ENCODE measurements around the gene ADCY3. TPM values are rescaled to one million over a fixed set of nuclear protein-coding genes. Genes with fewer than 3 reads are reported as not detected.

The ADCY3 gene
- total RNA-seq, 2 experiments from 2014 or later: 55.4 to 55.7 TPM

DNA sequence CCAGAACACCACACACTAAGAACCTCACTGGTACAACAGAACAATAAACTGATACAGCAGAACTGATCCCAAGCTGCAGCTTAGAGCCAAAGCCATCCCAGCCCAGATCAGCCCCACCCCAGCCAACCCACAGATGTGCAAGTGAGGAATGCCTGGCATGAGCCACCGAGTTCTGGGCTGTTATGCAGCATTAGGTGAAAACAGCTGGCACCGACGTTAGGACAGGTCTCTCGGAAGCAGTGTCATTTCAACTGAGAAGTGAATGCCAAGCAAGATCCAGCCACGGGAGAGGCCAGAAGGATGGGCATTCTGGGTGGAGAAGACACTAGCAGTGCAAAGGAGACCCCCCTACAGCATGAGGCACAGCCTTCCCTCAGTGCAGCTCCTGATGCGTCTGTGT is 38.9 kb downstream of the ADCY3 start:
- Mint-ChIP-seq H3K9me3 (no peaks in the 10 kb centered on the region), H3K27me3 (no peaks in the 10 kb centered on the region), H3K36me3 (peaks cover 15% of the 10 kb centered on the region), H3K4me1 (peaks cover 7% of the 10 kb centered on the region), H3K4me3 (no peak overlapping the region), H3K27ac (no peak overlapping the region)
- no peak for DNase-seq

DNA sequence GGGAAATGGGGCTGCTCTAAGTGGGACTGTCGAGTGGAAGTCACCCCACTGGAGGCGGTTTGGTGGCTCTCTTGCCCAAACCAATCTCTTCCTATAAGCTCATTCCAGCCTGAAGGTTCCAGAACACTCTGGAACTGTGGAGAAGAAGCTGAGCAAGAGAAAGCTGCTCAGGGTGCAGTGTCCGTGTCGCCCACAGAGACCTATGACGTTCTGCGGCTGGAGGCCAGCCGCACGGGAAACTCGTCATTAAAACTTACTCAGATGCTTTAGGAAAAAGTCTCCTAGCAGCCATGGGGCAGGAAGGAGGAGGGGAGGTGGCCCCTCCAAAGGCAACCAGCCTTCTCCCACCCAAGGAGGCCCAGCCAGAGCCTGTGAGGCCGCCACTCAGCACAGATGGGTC is 41.7 kb downstream of the ADCY3 start:
- DNase-seq: no peak
- Mint-ChIP-seq H3K27me3 (no peaks in the 10 kb centered on the region), H3K4me1 (peaks cover 4% of the 10 kb centered on the region), H3K27ac (no peak overlapping the region), H3K4me3 (no peak overlapping the region), H3K36me3 (peaks cover 9% of the 10 kb centered on the region), H3K9me3 (no peaks in the 10 kb centered on the region)

DNA sequence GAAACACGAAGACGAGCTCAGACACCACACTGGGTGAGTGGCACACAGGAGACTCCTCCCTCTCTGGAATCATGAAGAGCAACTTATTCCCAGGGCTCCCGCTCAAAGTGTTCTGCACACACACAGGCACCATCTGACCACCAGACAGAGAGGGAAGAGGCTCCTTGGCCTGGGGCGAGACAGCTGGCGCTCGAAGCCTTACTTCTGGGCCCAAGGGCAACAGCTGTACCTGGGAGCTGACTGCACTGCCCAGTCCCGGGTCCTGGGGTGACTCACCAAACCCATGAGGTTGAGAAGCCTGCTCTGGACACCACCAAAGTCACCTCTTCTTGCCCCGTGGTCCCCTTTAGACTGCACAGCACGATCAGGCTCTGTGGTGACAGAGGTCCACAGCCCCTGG is 42.4 kb downstream of the ADCY3 start:
- H3K36me3 Mint-ChIP-seq: peaks cover 9% of the 10 kb centered on the region
- no peak overlapping the region for H3K27ac Mint-ChIP-seq
- H3K4me1 Mint-ChIP-seq: peaks cover 4% of the 10 kb centered on the region
- DNase-seq: no peak
- no peaks in the 10 kb centered on the region for H3K9me3 Mint-ChIP-seq
- H3K4me3 Mint-ChIP-seq: no peak overlapping the region
- H3K27me3 Mint-ChIP-seq: no peaks in the 10 kb centered on the region

DNA sequence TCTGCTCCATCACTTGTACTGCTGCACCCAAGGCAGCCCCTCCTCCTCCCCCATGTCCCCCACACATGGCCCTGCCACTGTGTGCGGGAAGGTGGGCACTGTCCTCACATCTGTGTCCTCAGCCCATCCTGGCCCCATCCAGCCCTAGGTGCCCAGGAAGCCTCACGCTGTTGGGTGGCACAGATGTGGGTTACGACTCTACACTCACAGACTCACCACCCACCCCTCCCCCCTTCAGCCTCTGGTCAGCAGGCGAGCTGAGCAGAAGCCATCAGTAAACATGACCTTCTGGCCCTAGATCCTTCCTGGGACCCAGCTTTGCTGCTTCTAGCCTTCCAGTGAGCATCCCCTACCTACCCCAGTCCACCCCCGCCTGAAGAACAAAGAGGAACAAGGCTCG is 43.0 kb downstream of the ADCY3 start:
- Mint-ChIP-seq H3K4me3 (no peak overlapping the region), H3K4me1 (peaks cover 4% of the 10 kb centered on the region), H3K27me3 (no peaks in the 10 kb centered on the region), H3K9me3 (no peaks in the 10 kb centered on the region), H3K27ac (no peak overlapping the region), H3K36me3 (peaks cover 8% of the 10 kb centered on the region)
- DNase-seq: no peak

DNA sequence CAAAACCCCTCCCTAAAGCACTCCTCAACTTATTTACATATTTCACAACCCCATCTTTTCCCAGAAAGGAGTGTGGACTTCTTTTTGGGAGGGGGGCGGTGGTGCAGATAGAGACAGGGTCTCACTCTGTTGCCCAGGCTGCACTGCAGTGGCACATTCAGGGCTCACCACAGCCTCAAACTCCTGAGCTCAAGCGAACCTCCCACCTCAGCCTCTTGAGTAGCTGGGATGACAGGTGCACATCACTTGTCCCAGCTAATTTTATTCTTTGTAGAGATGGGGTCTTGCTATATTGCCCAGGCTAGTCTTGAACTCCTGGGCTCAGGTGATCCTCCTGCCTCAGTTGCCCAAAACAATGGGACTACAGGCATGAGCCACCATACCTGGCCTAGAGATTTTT is 44.1 kb downstream of the ADCY3 start:
- H3K27ac Mint-ChIP-seq: no peak overlapping the region
- H3K4me3 Mint-ChIP-seq: no peak overlapping the region
- no peaks in the 10 kb centered on the region for H3K4me1 Mint-ChIP-seq
- H3K27me3 Mint-ChIP-seq: no peaks in the 10 kb centered on the region
- DNase-seq: no peak
- H3K9me3 Mint-ChIP-seq: no peaks in the 10 kb centered on the region
- peaks cover 2% of the 10 kb centered on the region for H3K36me3 Mint-ChIP-seq

DNA sequence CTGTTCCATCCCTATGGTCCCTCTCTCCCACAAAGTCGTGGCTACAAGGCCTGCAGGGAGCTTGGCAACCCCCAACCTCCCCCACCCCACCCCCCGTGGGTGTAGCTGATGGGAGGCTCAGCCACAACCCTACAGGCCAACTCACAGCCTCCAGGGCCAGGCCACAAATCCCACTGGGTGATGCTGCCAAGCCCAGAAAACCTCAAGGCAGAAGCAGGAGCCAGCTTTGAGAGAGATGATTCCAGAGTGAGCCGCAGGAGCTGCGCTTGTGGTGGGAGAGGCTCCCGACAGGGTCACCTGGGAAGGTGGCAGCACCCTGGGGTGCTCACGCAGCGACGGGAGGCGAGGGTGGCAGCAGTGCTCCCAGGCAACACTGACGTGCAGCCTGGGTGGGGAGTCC is 44.8 kb downstream of the ADCY3 start:
- Mint-ChIP-seq H3K27ac (no peak overlapping the region), H3K27me3 (no peaks in the 10 kb centered on the region), H3K4me3 (no peak overlapping the region), H3K9me3 (no peaks in the 10 kb centered on the region), H3K36me3 (peaks cover 2% of the 10 kb centered on the region), H3K4me1 (no peaks in the 10 kb centered on the region)
- DNase-seq: no peak

DNA sequence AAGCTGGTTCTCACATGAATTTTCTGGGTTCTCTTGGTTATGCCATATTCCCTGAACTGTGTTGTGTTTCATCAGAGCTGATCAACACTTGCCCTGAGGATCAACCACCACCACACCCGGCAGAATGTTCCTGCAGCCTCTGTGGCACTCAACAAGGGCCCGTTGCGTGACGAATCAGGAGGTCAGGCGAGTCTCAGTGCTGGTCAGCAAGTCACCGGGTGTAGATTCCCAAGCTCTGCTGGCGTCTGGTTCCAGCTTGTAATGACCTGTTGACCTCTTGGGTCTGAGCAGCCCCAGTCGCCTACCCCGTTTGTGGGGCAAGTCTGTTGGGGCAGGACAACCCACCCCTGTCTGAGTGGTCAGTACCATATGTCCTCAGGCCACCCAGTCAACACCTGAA is 46.0 kb downstream of the ADCY3 start:
- no peak overlapping the region for H3K27ac Mint-ChIP-seq
- H3K27me3 Mint-ChIP-seq: no peaks in the 10 kb centered on the region
- H3K9me3 Mint-ChIP-seq: no peaks in the 10 kb centered on the region
- no peak overlapping the region for H3K4me3 Mint-ChIP-seq
- peaks cover 2% of the 10 kb centered on the region for H3K36me3 Mint-ChIP-seq
- DNase-seq: no peak
- H3K4me1 Mint-ChIP-seq: no peaks in the 10 kb centered on the region

DNA sequence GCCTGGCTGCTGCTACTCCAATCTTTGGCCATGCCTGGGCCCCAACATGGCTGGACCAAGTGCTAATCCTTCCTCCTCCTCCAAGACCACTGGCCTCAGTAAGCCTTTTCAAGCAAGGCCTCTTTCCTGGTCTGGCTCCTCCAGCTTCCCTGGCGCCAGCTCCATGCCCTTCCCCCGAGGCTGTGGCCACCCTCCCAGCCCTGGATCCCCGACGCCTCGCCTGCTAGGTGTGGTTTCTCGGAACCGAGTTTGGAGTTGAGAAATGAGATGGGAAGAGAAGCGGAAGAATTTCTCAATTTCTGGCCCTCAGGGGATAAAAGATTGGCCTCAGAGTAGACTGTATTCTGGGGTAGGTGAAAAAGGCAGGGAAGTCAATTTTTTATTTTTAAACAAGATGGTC is 46.4 kb downstream of the ADCY3 start:
- Mint-ChIP-seq H3K9me3 (no peaks in the 10 kb centered on the region), H3K4me1 (no peaks in the 10 kb centered on the region), H3K27me3 (no peaks in the 10 kb centered on the region), H3K36me3 (peaks cover 2% of the 10 kb centered on the region), H3K27ac (no peak overlapping the region), H3K4me3 (no peak overlapping the region)
- no peak for DNase-seq

DNA sequence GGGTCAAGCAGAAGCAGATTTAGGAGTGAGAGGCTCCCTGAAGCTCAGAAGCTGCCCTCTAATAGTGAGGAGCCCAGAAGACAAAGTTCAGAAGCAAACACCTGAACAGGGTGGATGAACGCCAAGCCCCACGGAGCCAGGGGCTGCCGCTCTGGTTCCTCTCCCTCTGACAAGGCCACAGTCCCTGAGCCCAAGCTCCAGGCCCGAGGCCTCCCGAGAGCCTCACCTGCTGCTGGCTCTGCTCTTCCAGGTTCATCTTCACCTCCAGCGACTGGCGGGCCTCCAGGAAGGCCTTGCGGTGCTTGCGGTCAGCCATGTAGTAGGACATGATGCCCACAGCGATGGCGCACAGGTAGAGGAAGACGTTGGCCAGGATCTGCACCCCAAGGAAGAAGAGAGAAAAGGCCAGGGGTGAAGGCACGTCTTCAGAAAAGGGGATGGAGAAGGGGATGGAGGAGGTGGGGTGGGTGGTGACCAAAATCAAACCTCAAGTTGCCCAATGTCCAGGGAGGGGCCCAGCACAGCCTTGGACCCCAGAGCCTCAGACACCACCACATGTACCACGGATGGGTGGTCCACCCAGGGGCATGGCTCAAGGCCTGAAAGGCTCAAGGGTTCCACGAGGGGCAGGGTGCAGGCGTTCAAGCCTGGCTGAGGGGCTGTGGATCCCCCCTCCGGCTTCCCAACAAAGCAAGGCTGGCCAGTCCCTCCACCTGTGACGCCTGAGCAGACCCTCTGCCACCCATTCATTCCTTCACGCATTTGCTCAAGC is 47.5 kb downstream of the ADCY3 start:
- H3K27me3 Mint-ChIP-seq: no peaks in the 10 kb centered on the region
- no peak for DNase-seq
- no peak overlapping the region for H3K4me3 Mint-ChIP-seq
- H3K36me3 Mint-ChIP-seq: peaks cover 4% of the 10 kb centered on the region
- H3K27ac Mint-ChIP-seq: no peak overlapping the region
- H3K4me1 Mint-ChIP-seq: no peaks in the 10 kb centered on the region
- no peaks in the 10 kb centered on the region for H3K9me3 Mint-ChIP-seq

DNA sequence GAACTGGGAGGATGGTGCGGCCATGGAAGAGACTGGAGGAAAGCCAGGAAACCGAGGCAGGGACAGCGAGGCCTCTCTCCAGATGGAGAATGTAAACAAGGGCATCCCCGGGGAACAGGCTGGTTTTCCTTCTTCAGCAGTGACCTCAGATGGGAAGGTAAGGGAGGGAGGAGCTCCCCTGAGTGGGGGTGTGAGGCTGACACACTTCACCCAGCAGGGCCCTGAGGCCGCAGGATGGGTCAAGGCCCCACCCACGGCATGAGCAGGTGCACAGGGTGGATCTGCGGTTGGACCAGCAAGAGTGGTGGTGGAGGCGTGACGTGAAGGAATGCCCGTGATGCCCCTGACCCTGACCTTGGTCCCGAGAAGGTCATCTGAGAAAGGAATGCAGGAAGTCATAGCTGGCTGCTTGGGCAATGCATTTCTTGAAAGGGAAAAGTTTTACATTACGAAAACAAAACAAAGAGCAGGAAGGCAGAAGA is 48.1 kb downstream of the ADCY3 start:
- Mint-ChIP-seq H3K36me3 (peaks cover 7% of the 10 kb centered on the region), H3K27ac (no peak overlapping the region), H3K27me3 (no peaks in the 10 kb centered on the region), H3K4me1 (peaks cover under 1% of the 10 kb centered on the region), H3K9me3 (no peaks in the 10 kb centered on the region), H3K4me3 (no peak overlapping the region)
- no peak for DNase-seq

DNA sequence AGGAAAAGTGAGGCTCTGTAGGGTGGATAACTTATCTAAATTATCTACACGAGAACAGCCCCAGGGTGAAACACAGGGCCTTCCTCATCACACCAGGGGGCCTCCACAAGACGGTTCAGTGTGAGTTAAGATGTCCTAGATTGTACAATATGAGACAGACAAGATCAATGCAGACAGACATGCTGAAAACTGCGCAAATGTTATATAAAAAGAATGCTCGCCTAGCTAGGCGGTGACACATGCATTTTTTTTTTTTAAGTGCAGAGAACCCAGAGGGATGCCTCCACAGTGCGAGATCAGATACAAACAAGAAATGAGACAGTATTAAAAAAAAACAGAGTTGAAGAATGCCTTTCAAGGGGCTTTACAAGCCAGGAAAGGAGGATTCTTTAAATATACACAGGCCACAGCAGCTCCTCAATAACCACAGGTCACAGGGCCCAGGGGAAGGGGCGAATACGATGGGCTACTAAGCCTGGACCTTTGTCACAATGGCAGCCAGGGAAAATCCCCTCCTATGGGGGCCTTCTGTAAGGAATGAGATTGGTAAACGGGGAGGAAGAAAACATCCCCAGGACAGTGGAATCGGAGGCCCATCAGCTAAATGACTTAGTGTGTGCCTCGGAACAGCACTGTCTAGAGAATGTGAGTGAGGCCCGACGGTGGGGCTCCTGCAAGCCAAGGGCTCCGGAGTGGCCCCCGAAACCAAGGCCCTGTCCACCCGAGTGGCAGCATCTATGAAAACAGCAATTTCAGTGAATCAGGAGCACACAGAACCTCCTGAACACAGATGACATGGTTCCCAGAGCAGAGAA is 48.9 kb downstream of the ADCY3 start:
- no peaks in the 10 kb centered on the region for H3K9me3 Mint-ChIP-seq
- peaks cover 11% of the 10 kb centered on the region for H3K36me3 Mint-ChIP-seq
- H3K27ac Mint-ChIP-seq: no peak overlapping the region
- H3K27me3 Mint-ChIP-seq: no peaks in the 10 kb centered on the region
- peaks cover 3% of the 10 kb centered on the region for H3K4me1 Mint-ChIP-seq
- no peak overlapping the region for H3K4me3 Mint-ChIP-seq
- no peak for DNase-seq

DNA sequence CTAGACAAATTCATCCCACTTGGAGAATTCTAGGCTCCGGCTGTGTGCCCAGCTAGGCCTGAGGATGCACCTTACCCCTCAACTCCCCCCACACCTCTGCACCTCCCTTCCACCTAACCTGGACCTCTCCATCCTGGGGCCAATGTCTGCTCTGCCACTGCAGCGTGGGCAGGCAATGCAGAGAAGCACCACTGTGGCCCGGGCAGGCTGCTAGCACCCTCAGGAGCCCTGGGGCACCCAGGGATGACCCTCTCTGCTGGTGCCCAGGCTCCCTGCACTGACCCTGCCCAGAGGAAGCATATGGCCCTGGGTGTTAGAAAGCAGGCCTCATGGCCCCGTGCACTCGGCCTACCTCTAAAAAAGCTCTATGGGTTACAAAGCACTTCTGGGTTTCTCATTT is 49.6 kb downstream of the ADCY3 start:
- DNase-seq: no peak
- Mint-ChIP-seq H3K27ac (no peak overlapping the region), H3K9me3 (no peaks in the 10 kb centered on the region), H3K36me3 (peaks cover 11% of the 10 kb centered on the region), H3K4me3 (no peak overlapping the region), H3K27me3 (no peaks in the 10 kb centered on the region), H3K4me1 (peaks cover 3% of the 10 kb centered on the region)

DNA sequence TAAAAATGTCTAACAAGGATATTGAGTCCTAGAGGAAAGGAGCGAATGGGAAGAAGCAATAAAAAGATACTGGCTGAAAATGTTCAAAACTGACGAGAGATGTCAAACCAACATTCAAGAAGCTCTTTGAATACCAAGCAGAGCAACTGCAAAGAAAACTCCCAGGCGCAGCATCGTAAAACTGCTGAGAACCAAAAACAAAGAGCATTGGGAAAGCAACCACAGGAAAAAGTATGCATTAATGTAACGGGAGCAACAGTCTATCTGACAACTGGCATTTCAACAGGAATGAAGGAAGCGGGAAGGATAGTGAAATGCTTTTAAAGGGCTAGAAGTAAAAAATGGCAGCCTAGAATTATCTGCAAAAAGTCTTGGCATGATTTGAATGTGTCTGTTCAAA is 53.1 kb downstream of the ADCY3 start:
- Mint-ChIP-seq H3K27me3 (no peaks in the 10 kb centered on the region), H3K4me1 (peaks cover 3% of the 10 kb centered on the region), H3K36me3 (peaks cover 12% of the 10 kb centered on the region), H3K4me3 (no peak overlapping the region), H3K9me3 (no peaks in the 10 kb centered on the region), H3K27ac (no peak overlapping the region)
- no peak for DNase-seq

DNA sequence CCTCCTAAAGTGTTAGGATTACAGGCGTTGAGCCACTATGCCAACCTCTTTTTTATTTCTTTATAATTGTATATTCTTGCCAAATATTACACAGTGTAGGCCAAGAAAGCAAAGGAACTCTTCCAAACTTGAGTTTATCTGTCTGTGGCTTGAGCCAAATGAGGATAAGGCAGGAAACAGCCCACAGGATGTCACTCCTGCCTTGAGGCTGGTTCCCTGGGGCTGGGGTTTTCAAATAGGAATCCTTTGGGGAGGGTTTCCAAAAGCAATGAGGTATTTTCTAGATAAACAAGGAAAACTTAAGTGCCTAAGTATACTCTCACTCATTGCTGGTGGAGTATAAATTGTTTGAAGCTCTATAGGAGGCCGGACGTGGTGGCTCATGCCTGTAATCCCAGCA is 56.4 kb downstream of the ADCY3 start:
- Mint-ChIP-seq H3K27ac (no peak overlapping the region), H3K4me3 (no peak overlapping the region), H3K4me1 (peaks cover 3% of the 10 kb centered on the region), H3K9me3 (no peaks in the 10 kb centered on the region), H3K27me3 (no peaks in the 10 kb centered on the region), H3K36me3 (peaks cover 13% of the 10 kb centered on the region)
- no peak for DNase-seq

DNA sequence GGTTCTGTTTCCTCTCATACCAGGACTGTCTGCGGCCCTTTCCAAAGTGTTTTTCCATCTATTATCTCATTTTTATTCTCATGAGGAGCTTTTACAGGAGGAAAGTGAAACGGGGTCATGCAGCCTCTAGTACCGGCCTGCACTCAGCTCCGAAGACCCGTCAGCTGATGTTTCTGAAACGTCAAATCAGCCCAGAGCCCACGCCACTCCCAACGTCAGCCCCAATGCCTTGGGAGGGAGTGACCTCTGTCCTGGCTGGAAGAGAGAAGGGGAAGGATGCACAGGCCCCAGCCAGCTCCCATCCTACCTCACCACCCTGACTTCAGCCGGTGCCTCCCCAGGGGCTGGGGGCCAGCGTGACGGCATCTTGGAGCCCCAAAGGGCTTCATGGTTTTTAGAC is 58.5 kb downstream of the ADCY3 start:
- no peaks in the 10 kb centered on the region for H3K4me1 Mint-ChIP-seq

DNA sequence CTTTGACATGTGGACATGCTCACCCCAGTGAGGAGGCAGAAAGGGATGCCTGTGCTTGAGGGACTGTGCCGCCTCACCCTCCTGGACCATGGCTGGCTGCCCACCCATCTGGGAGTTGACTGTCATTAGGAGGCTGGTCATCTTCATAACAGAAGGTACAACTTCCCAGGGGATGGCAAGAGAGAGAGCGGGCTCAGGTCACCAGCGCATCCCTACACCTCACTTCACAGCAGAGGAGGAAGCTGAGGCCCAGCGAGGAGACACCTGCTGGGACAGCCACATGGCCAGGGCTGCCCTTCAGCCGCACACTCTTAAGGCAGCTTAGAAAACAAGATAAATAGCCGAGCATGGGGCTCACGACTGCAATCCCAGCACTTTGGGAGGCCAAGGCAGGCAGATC is 59.4 kb downstream of the ADCY3 start:
- Mint-ChIP-seq H3K9me3 (no peaks in the 10 kb centered on the region), H3K27me3 (no peaks in the 10 kb centered on the region), H3K27ac (no peak overlapping the region), H3K4me1 (no peaks in the 10 kb centered on the region), H3K4me3 (no peak overlapping the region), H3K36me3 (peaks cover 13% of the 10 kb centered on the region)
- no peak for DNase-seq

More for the DNA sequence above, 58.5 kb downstream of the ADCY3 start:
- Mint-ChIP-seq H3K27me3 (no peaks in the 10 kb centered on the region), H3K4me3 (no peak overlapping the region), H3K9me3 (no peaks in the 10 kb centered on the region), H3K27ac (no peak overlapping the region), H3K36me3 (peaks cover 7% of the 10 kb centered on the region)
- no peak for DNase-seq

Data from activated naive CD8-positive, alpha-beta T cell treated with anti-CD3 and anti-CD28 coated beads for 36 hours (primary cell).